GM21423 (cell line): ENCODE results near the gene RNF115.
"Not testable (repeated sequence)": the region's sequence is repeated elsewhere in the genome, so short reads cannot be mapped to it uniquely, and the experiment has no call there.

ENCODE experiments used
- ATAC-seq: cut with Tn5 transposase; IDR thresholded peaks from one replicate; pipeline ENCODE4 v1.9.1; 2021; ENCODE audit warnings: mild to moderate bottlenecking, moderate library complexity; ENCODE audit not compliant: unreplicated experiment

The RNF115 gene

DNA sequence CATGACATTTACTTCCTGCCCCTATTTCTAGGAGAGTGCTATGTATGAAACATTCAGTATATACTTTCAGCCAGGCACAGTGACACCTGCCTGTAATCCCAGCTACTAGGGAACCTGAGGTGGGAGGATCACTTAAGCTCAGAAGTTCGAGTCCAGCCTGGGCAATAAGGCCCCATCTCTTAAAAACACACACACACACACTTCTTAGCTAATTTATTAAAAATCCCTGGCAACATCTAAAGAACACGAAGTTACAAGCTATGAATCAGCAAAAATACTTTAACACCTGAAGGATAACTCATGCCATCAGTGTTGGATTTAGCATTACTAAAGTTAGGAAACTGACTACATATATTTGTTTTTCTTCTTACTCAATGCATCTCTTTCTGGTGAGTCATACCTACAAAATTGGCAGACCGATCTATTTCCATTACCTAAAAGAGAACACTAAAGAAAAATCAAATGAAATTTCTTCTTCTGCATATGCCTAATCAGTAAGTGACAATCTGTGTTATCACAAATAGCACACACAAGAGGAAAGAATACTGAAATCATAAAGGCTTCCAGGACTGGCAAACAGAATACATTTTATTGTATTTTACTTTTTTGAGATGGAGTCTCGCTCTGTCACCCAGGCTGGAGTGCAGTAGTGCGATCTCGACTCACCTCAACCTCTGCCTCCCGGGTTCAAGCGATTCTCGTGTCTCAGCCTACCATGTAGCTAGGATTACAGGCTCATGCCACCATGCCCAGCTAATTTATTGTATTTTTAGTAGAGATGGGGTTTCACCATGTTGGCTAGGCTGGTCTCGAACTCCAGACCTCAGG, 41.4 kb downstream of the RNF115 start:
- no peak for ATAC-seq

- ATAC-seq: no peak
Measured at GRCh38 chr1:145778146-145778540, 45.8 kb downstream of the RNF115 start.

DNA sequence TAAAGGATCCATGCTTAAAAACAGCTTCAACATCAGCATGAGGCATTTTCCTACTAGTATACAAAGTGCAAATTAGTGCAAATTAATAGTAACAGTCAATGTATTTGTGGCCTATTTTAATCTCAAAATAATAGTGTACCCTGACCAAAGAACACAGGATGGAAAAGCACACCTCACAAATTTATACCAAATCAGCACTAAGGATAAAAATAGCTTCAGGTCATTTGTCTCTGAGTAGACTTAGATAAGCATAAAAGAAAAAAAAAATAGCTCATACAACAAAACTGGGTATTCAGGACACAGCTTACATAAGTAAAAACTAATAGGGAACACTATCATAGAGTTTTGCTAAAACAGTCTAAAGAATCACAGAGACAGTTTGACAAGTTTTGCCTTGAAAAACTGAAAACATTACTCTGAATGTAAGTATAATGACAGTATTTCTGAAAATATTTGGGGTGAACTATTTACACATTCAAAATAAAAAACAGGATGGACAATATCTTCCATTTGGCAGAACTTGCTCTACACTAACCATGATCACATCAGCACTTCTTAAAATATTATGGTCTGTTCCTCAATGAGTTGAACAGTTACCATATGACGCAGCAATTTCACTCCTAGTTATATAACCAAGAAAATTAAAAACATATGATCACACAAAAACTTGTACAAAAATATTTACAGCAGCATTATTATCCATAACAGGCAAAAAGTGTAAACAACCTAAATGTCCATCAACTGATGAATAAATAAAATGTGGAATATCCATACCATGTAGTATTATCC, 46.3 kb downstream of the RNF115 start:
- no peak for ATAC-seq

- ATAC-seq: no peak
Measured at GRCh38 chr1:145773423-145773822, 50.5 kb downstream of the RNF115 start.

GRCh38 chr1:145771056-145771455, 52.8 kb downstream of the RNF115 start:
- no peak for ATAC-seq

- not testable (repeated sequence) for ATAC-seq
Measured at GRCh38 chr1:145768004-145768403, 55.9 kb downstream of the RNF115 start.

- ATAC-seq: not testable (repeated sequence)
Measured at GRCh38 chr1:145766926-145767325, 57.0 kb downstream of the RNF115 start.

GRCh38 chr1:145765585-145766360, 58.1 kb downstream of the RNF115 start:
- ATAC-seq: not testable (repeated sequence)

DNA sequence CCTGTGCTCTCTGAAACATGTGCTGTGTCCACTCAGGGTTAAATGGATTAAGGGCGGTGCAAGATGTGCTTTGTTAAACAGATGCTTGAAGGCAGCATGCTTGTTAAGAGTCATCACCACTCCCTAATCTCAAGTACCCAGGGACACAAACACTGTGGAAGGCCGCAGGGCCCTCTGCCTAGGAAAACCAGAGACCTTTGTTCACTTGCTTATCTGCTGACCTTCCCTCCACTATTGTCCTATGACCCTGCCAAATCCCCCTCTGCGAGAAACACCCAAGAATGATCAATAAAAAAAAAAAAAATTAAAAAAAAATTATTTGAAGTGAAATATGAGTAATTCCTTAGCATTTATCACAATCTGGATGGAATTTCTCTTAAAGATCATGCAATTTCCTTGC, 58.8 kb downstream of the RNF115 start:
- ATAC-seq: not testable (repeated sequence)

DNA sequence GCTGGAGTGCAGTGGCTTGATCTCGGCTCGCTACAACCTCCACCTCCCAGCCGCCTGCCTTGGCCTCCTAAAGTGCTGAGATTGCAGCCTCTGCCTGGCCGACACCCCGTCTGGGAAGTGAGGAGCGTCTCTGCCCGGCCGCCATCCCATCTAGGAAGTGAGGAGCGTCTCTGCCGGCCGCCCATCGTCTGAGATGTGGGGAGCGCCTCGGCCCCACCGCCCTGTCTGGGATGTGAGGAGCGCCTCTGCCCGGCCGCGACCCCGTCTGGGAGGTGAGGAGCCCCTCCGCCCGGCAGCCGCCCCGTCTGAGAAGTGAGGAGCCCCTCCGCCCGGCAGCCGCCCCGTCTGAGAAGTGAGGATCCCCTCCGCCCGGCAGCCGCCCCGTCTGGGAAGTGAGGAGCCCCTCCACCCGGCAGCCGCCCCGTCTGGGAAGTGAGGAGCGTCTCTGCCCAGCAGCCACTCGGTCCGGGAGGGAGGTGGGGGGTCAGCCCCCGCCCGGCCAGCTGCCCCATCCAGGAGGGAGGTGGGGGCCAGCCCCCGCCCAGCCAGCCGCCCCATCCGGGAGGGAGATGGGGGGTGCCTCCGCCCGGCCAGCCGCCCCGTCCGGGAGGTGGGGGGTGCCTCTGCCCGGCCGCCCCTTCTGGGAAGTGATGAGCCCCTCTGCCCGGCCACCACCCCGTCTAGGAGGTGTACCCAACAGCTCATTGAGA, 59.5 kb downstream of the RNF115 start:
- ATAC-seq: not testable (repeated sequence)

DNA sequence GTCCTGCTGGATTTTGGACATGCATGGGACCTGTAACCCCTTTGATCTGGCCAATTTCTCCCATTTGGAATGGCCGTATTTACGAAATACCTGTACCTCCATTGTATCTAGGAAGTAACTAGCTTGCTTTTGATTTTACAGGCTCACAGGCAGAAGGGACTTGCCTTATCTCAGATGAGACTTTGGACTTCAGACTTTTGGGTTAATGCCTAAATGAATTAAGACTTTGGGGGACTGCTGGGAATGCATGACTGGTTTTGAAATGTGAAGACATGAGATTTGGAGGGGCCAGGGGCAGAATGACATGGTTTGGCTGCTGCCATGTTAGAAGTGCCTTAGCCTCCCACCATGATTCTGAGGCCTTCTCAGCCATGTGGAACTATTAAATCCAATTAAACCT, 61.9 kb downstream of the RNF115 start:
- not testable (repeated sequence) for ATAC-seq

DNA sequence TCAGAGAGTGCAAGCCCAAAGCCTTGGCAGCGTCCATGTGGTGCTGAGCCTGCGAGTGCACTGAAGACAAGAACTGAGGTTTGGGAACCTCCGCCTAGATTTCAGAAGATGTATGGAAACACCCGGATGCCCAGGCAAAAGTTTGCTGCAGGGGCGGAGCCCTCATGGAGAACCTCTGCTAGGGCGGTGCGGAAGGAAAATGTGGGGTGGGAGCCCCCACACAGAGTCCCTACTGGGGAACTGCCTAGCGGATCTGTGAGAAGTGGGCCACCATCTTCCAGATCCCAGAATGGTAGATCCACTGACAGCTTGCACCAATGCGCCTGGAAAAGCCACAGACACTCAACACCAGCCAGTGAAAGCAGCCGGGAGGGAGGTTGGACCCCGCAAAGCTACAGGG, 62.4 kb downstream of the RNF115 start:
- not testable (repeated sequence) for ATAC-seq

- ATAC-seq: not testable (repeated sequence)
Measured at GRCh38 chr1:145760395-145760949, 63.4 kb downstream of the RNF115 start.

DNA sequence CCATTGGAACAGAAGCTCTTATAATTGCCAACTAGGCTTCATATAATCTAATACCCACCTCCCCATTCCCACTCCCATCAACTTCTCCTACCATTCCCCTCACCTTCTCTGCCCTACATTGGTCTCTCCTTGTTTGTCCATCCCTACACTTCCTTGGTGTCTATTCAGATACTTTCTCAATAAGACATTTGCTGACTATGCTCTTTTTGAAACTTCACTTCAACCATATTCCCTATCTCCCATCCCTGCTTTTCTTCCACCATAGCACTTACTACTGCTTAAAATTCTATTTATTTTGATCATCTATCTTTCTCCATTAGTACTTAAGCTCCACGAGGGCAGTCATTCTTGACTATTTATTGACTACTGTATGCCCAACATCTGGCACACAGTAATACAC, 64.2 kb downstream of the RNF115 start:
- no peak for ATAC-seq

- ATAC-seq: no peak
Measured at GRCh38 chr1:145758575-145758974, 65.3 kb downstream of the RNF115 start.

DNA sequence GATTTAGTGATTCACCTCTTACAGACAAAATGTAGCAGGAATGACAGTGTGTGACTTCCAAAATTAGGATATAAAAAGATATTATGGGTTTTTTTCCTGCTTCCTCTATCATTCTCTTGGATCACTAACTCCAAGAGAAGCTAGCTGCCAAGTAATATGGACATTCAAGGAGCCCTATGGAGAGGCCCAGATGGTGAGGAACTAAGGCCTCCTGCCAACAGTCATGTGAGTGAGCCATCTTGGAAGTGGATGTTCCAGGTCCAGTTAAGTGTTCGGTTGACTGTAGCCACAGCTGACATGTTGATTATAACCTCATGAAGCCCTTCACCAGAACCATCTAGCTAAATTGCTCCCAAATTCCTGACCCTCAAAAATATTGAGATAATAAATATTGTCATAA, 65.8 kb downstream of the RNF115 start:
- ATAC-seq: no peak

- no peak for ATAC-seq
Measured at GRCh38 chr1:145757420-145757819, 66.5 kb downstream of the RNF115 start.

DNA sequence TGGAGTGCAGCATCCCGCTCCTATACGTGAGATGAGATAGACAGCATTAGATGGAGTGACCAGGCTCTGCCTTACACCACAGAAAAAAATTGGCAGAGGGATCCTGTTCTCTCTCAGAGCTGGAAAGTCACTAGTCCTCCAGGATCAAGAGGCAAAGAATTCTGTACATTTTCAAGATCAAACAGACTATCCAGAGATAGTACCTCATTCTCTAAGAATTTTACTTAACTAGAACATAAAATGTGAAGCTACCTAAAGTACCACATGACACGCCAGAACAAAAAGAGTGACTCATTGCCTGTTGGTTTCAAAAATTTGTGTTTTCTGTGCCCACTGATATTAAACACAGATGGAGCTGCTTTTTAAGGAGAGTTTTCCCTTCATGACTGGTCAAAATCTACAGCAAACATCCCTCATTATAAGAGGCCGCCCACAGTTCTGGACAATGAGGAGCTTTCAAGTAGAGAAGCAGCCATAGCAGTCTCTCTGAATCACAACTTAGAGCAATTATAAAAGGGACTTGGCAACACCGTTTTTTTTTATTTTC, 72.3 kb downstream of the RNF115 start:
- no peak for ATAC-seq

DNA sequence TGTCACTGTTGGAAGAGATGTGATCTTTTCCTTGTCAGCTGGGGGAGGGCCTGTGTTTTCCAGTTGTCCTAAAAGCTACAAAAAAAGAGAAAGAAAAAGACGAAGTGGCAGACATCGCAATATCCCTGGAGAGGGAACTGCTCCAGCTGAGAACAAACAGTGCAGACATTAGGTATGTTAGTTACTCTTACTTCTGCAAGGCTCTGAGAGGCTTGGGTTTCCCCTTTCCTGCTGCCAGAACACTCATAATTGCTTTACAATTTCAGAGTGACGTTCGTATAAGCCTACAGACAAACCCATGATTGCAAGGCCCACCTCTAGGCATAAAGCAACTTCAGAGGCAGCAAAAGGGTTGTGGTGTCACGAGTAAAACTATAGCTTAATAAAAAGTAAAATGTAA, 73.5 kb downstream of the RNF115 start:
- ATAC-seq: no peak
